ENCODE measurements around the gene SNAI1. TPM values are rescaled to one million over a fixed set of nuclear protein-coding genes. Genes with fewer than 3 reads are reported as not detected.

SNAI1 gene
- total RNA-seq, 1 experiment from 2014 or later = 0.90 TPM

GRCh38 chr20:50012282-50013263 lies 29.8 kb downstream of the SNAI1 start:
- H3K4me3 Mint-ChIP-seq (ENCODE audit: low read depth, unreplicated experiment) = no peak overlapping the region
- no peak for DNase-seq
- BruUV-seq (replicated peaks) = no TSS peak
- H3K4me1 Mint-ChIP-seq (ENCODE audit: low read depth, unreplicated experiment) = no peaks in the 10 kb centered on the region
- no peaks in the 10 kb centered on the region for H3K27me3 Mint-ChIP-seq (ENCODE audit: unreplicated experiment)
- no peaks in the 10 kb centered on the region for H3K9me3 Mint-ChIP-seq (ENCODE audit: low read depth, unreplicated experiment)
- intact Hi-C loops (cut with micrococcal nuclease; ENCODE audit: unreplicated experiment) = no loop called here
- no peak overlapping the region for H3K27ac Mint-ChIP-seq (ENCODE audit: unreplicated experiment)
- H3K36me3 Mint-ChIP-seq (ENCODE audit: insufficient read depth, unreplicated experiment) = no peaks in the 10 kb centered on the region
- TF ChIP-seq CTCF (IDR thresholded peaks at IDR 0.05; ENCODE audit: unreplicated experiment) = no peak
- CTCF ChIA-PET = interaction anchor here (2.0 kb wide), 1 partner anchor 11 kb away, joined by 7 read pairs; no protein-coding TSS in a partner anchor

DNA sequence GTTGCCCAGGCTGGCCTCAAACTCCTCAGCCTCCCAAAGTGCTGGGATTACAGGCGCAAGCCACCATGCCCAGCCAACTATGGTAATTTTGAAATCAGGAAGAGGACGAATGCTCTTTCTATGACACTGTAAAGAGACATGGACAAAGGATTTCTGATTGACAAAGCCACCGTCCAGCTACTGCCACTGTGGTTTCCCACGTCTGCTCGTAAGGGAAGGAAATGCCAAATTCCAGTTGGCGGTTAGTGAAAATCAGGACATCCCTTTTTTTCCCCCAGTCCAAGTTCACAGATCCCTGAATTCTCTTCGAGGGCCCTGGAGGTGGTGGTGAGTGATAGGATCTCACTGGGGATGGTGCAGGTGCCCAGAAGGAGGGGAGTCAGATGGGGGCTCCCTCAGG lies 31.2 kb downstream of the SNAI1 start:
- H3K4me3 Mint-ChIP-seq (ENCODE audit: low read depth, unreplicated experiment) = no peak overlapping the region
- H3K27ac Mint-ChIP-seq (ENCODE audit: unreplicated experiment) = no peak overlapping the region
- TF ChIP-seq CTCF (IDR thresholded peaks at IDR 0.05; ENCODE audit: unreplicated experiment) = no peak
- no peaks in the 10 kb centered on the region for H3K36me3 Mint-ChIP-seq (ENCODE audit: insufficient read depth, unreplicated experiment)
- BruUV-seq (replicated peaks) = no TSS peak
- DNase-seq = no peak
- CTCF ChIA-PET = interaction anchor here (0.9 kb wide), 1 partner anchor 158 kb away, joined by 3 read pairs; no protein-coding TSS in a partner anchor
- intact Hi-C loops (cut with micrococcal nuclease; ENCODE audit: unreplicated experiment) = no loop called here
- no peaks in the 10 kb centered on the region for H3K4me1 Mint-ChIP-seq (ENCODE audit: low read depth, unreplicated experiment)
- no peaks in the 10 kb centered on the region for H3K27me3 Mint-ChIP-seq (ENCODE audit: unreplicated experiment)
- no peaks in the 10 kb centered on the region for H3K9me3 Mint-ChIP-seq (ENCODE audit: low read depth, unreplicated experiment)

DNA sequence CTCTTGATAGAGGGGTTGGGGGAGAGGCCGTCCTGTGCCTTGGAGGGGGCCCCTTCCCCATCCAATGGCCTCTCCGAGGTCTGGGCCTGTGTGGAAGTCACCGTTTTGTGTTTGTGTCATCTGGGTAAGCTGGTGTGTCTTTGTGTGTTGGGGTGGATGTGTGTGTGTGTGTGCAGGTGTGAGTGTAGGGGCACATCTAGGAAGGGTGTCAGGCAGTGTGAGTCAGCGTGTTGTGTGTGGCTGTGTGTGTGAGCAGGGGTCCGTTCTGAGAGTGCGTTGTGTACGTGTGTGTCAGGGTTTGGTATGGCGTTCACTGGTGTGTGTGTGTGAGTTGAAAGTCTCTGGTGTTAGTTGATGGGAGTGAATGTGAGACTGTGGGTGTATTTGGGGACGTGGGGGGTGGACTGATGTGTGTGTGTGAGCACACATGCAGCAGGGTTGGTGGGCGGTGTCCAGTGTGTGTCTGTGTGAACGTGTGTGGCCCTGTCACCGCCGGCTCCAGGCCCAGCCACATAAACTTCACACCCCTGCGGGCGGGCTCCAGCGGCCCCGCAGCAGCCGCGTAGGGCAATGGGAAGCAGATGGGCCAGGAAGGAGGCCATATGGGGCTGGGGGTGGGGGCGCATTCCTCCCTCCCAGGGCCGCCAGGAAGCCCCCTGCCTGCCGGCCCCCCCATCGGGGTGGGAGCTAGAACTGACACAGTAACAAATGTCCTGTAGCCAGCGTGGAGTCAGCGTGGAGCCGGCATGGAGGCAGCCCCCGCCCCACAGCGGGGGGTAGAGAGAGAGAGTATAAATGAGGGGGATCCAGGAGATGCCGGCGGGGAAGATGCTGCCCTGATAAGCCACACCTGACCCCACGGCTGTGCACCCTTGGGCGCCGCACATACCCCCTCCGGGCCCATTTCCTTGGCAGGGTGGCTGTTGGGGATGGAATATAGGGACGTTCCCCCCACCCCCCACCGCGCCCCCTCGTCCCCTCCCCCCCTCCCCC lies 32.1 kb downstream of the SNAI1 start:
- no peak for DNase-seq
- CTCF ChIA-PET = interaction anchor here (0.6 to 1.0 kb wide), 2 partner anchors 8 to 45 kb away, joined by 4 read pairs; no protein-coding TSS in a partner anchor
- no peak for TF ChIP-seq CTCF (IDR thresholded peaks at IDR 0.05; ENCODE audit: unreplicated experiment)
- Mint-ChIP-seq H3K9me3 (ENCODE audit: low read depth, unreplicated experiment) (no peaks in the 10 kb centered on the region), H3K27ac (ENCODE audit: unreplicated experiment) (no peak overlapping the region), H3K4me1 (ENCODE audit: low read depth, unreplicated experiment) (peaks cover 6% of the 10 kb centered on the region), H3K4me3 (ENCODE audit: low read depth, unreplicated experiment) (no peak overlapping the region), H3K36me3 (ENCODE audit: insufficient read depth, unreplicated experiment) (no peaks in the 10 kb centered on the region), H3K27me3 (ENCODE audit: unreplicated experiment) (no peaks in the 10 kb centered on the region)
- BruUV-seq (replicated peaks) = no TSS peak
- intact Hi-C loops (cut with micrococcal nuclease; ENCODE audit: unreplicated experiment) = no loop called here

GRCh38 chr20:50015636-50015992 lies 32.8 kb downstream of the SNAI1 start:
- no peaks in the 10 kb centered on the region for H3K36me3 Mint-ChIP-seq (ENCODE audit: insufficient read depth, unreplicated experiment)
- H3K27me3 Mint-ChIP-seq (ENCODE audit: unreplicated experiment) = no peaks in the 10 kb centered on the region
- peaks cover 14% of the 10 kb centered on the region for H3K4me1 Mint-ChIP-seq (ENCODE audit: low read depth, unreplicated experiment)
- CTCF ChIA-PET = interaction anchor here (0.6 to 1.0 kb wide), 3 partner anchors 9 to 44 kb away, joined by 3 to 4 read pairs (median 4); no protein-coding TSS in a partner anchor
- H3K4me3 Mint-ChIP-seq (ENCODE audit: low read depth, unreplicated experiment) = no peak overlapping the region
- no TSS peak for BruUV-seq (replicated peaks)
- no peak for TF ChIP-seq CTCF (IDR thresholded peaks at IDR 0.05; ENCODE audit: unreplicated experiment)
- intact Hi-C loops (cut with micrococcal nuclease; ENCODE audit: unreplicated experiment) = no loop called here
- no peak for DNase-seq
- no peak overlapping the region for H3K27ac Mint-ChIP-seq (ENCODE audit: unreplicated experiment)
- H3K9me3 Mint-ChIP-seq (ENCODE audit: low read depth, unreplicated experiment) = no peaks in the 10 kb centered on the region

All from Calu3 (cell line).